Fibroblast of mammary gland (primary cell): ENCODE data around the gene TMEM80.
"Not testable (repeated sequence)": the region's sequence is repeated elsewhere in the genome, so short reads cannot be mapped to it uniquely, and the experiment has no call there.

Experiments used
- DNase-seq: peaks from one replicate; pipeline ENCODE4 v3.0.0-alpha.2; 2010; ENCODE audit warnings: low read depth
- H3K4me3 ChIP-seq: 2 replicates; pipeline ENCODE4 v1.5.1; 2011; ENCODE audit warnings: low read depth, mild to moderate bottlenecking, low read length, moderate library complexity; ENCODE audit not compliant: control insufficient read depth
- CTCF ChIP-seq: conservative IDR thresholded peaks from 2 replicates; pipeline ENCODE4 v1.5.1; 2011; ENCODE audit warnings: low read depth, low read length, inconsistent platforms; ENCODE audit not compliant: control insufficient read depth, insufficient read depth

TMEM80 gene

GRCh38 chr11:733072-733471 is 37.5 kb downstream of the TMEM80 start:
- DNase-seq: no peak
- no peak for TF ChIP-seq CTCF
- no peak overlapping the region for H3K4me3 ChIP-seq

- DNase-seq, H3K4me3 ChIP-seq: not testable (repeated sequence)
Measured at GRCh38 chr11:734541-734940, 38.9 kb downstream of the TMEM80 start.

- DNase-seq: no peak
- TF ChIP-seq CTCF: no peak
- no peak overlapping the region for H3K4me3 ChIP-seq
Measured at GRCh38 chr11:737366-737765, 41.8 kb downstream of the TMEM80 start.

GRCh38 chr11:737899-738298 is 42.3 kb downstream of the TMEM80 start:
- not testable (repeated sequence) for DNase-seq, H3K4me3 ChIP-seq

GRCh38 chr11:742156-742546 is 46.5 kb downstream of the TMEM80 start:
- no peak for DNase-seq
- no peak for TF ChIP-seq CTCF
- no peak overlapping the region for H3K4me3 ChIP-seq

GRCh38 chr11:742571-743201 is 47.1 kb downstream of the TMEM80 start:
- H3K4me3 ChIP-seq: no peak overlapping the region
- no peak for DNase-seq
- TF ChIP-seq CTCF: no peak

- H3K4me3 ChIP-seq: no peak overlapping the region
- no peak for DNase-seq
- no peak for TF ChIP-seq CTCF
Measured at GRCh38 chr11:745428-745827, 49.8 kb downstream of the TMEM80 start.
